HG03095 (cell line): ENCODE results near the gene SBSN.
"Not testable (repeated sequence)": the region's sequence is repeated elsewhere in the genome, so short reads cannot be mapped to it uniquely, and the experiment has no call there.

Experiments
- ATAC-seq: cut with Tn5 transposase; IDR thresholded peaks from one replicate; pipeline ENCODE4 v1.9.1; 2021; ENCODE audit warnings: moderate library complexity; ENCODE audit not compliant: unreplicated experiment

SBSN gene

GRCh38 chr19:35478794-35479677 is 49.1 kb downstream of the SBSN start:
- ATAC-seq = no peak

- no peak for ATAC-seq
Observed at GRCh38 chr19:35476149-35476548, 52.0 kb downstream of the SBSN start.

DNA sequence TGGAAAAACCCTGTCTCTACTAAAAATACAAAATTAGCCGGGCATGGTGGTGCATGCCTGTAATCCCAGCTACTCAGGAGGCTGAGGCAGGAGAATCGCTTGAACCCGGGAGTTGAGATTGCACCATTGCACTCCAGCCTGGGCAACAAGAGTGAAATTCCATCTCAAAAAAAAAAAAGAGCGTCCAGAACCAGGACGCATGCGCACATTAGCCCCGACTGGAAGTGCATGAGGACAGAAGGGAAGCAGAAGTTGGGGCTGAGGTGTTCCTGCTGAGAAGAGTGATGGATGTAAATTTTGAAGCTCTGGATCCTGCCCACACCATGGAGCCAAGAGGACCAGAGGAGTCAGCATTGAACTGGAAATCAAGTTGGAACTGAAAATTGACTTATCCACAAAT is 53.5 kb downstream of the SBSN start:
- ATAC-seq = not testable (repeated sequence)

- no peak for ATAC-seq
Observed at GRCh38 chr19:35474104-35474503, 54.0 kb downstream of the SBSN start.
